Activated CD4-positive, alpha-beta memory T cell treated with anti-CD3 and anti-CD28 coated beads, Interleukin-2, amount 10 ng/mL, durations not matched to agents 7 days and 5 days (primary cell): ENCODE data around the gene SNAI1. TPM values are rescaled to one million over a fixed set of nuclear protein-coding genes. Genes with fewer than 3 reads are reported as not detected.
A peak's percentile ranks its signal among the peaks of the same experiment; 100 is the strongest.
"Not testable (repeated sequence)": the region's sequence is repeated elsewhere in the genome, so short reads cannot be mapped to it uniquely, and the experiment has no call there.

ENCODE experiments used
- CTCF ChIA-PET: fragments of 350-600 bp; sonication (Branson Sonifier 250); formaldehyde crosslinking; loops from one replicate; lab custom pipeline; 2021; ENCODE audit warnings: antibody characterized with exemption, inconsistent platforms; lab: Charles Lee
- POLR2A ChIA-PET: fragments of 350-600 bp; sonication (Branson Sonifier 250); formaldehyde crosslinking; loops from one replicate; lab custom pipeline; 2021; ENCODE audit warnings: antibody characterized with exemption; lab: Charles Lee
- DNase-seq: peaks from one replicate; pipeline ENCODE4 v3.0.0-alpha.2; 2020
- H3K27ac Mint-ChIP-seq: one replicate; pipeline ENCODE4 v1.8.0; 2021; ENCODE audit warnings: mild to moderate bottlenecking, mixed read lengths
- H3K27me3 Mint-ChIP-seq: one replicate; pipeline ENCODE4 v1.8.0; 2021; ENCODE audit warnings: mixed read lengths
- H3K36me3 Mint-ChIP-seq: one replicate; pipeline ENCODE4 v1.8.0; 2021; ENCODE audit warnings: low read depth, mixed read lengths
- H3K4me1 Mint-ChIP-seq: one replicate; pipeline ENCODE4 v1.8.0; 2021; ENCODE audit warnings: mixed read lengths
- H3K4me3 Mint-ChIP-seq: one replicate; pipeline ENCODE4 v1.8.0; 2021; ENCODE audit warnings: mild to moderate bottlenecking, mixed read lengths
- H3K9me3 Mint-ChIP-seq: one replicate; pipeline ENCODE4 v1.8.0; 2021; ENCODE audit warnings: mixed read lengths
- total RNA-seq, 2 experiments: library from RNA; stranded (reverse); gene quantifications; one replicate each; pipeline ENCODE4 v1.2.3, GENCODE V29; 2021

The SNAI1 gene
- total RNA-seq, 2 experiments from 2014 or later: 0.28 to 0.38 TPM

DNA sequence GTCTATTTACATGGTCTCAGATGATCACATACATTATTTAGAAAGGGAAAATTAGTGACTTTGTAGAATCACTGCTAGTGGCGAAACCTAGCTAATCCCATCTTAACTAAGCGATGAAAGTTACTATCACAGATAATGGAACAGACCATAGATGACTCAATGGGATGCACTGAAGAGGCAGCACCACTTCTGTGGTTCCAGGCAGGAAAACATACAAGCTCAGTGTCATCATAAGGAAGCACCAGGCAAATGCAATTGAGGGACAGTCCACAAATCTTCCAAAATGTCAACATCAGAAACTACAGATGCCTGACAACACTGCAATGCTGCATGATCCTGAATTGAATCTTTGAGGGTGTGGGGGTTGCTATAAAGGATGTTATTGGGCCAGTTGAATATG, 15.9 kb upstream of the SNAI1 start:
- CTCF ChIA-PET: interaction anchor here (1.0 kb wide), 1 partner anchor 105 kb away, joined by 5 read pairs; no protein-coding TSS in a partner anchor
- no peak overlapping the region for H3K27ac Mint-ChIP-seq

DNA sequence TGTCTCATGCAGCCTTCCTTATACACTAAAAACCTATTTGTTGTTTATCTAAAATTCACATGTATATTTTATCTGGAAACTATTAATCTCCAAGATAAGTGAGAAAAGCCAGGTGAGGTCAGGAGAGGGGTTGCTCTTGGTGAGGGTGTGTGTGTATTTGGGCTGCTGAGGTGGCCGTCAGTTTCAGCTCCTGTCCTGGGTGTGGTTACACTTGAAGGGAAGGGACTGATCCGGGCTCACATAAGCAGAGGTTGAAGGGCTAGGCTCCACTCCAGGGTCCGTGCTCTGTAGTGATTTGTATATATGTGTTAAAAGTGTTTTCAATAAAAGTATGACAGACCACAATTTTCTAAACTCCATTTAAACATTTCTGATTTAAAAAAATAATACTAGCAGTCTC, 13.5 kb upstream of the SNAI1 start:
- CTCF ChIA-PET: interaction anchor here (1.2 kb wide), 1 partner anchor 102 kb away, joined by 3 read pairs; no protein-coding TSS in a partner anchor
- no peak overlapping the region for H3K27ac Mint-ChIP-seq

More for the DNA sequence above, 15.9 kb upstream of the SNAI1 start:
- no peaks in the 10 kb centered on the region for H3K9me3 Mint-ChIP-seq
- no peak for DNase-seq
- no peaks in the 10 kb centered on the region for H3K27me3 Mint-ChIP-seq
- no peaks in the 10 kb centered on the region for H3K36me3 Mint-ChIP-seq
- H3K4me3 Mint-ChIP-seq: no peak overlapping the region
- POLR2A ChIA-PET: no interaction called here
- H3K4me1 Mint-ChIP-seq: no peaks in the 10 kb centered on the region

DNA sequence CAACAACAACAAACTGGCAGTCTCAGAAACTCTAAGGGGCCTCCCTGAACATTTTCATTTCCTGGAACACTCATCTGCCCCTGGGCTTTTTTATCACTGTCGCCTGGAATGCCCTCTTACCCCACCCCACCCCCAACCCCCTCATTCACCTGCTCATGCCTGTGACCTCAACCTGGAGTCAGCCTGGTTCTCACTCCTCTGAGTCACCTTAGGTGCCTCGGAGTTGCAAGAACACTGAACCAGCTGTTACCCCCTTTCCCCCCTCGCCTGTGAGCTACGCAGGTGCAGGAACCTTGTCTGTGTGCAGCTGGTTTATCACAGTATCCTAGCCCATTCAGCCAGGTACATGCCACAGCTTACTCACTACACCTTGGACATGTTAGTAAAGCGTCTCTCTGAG, 12.8 kb upstream of the SNAI1 start:
- no peak for DNase-seq
- Mint-ChIP-seq H3K36me3 (no peaks in the 10 kb centered on the region), H3K27me3 (no peaks in the 10 kb centered on the region), H3K9me3 (no peaks in the 10 kb centered on the region), H3K4me1 (no peaks in the 10 kb centered on the region), H3K27ac (no peak overlapping the region), H3K4me3 (no peak overlapping the region)
- ChIA-PET POLR2A (no interaction called here), CTCF (interaction anchor here (0.8 to 1.2 kb wide), 3 partner anchors 9 to 102 kb away, joined by 3 read pairs; no protein-coding TSS in a partner anchor)

More for the DNA sequence above, 13.5 kb upstream of the SNAI1 start:
- no peak for DNase-seq
- Mint-ChIP-seq H3K36me3 (no peaks in the 10 kb centered on the region), H3K9me3 (no peaks in the 10 kb centered on the region), H3K4me1 (no peaks in the 10 kb centered on the region), H3K4me3 (no peak overlapping the region), H3K27me3 (no peaks in the 10 kb centered on the region)
- POLR2A ChIA-PET: interaction anchor here (0.9 kb wide), 1 partner anchor 198 kb away, joined by 3 read pairs; no protein-coding TSS in a partner anchor

DNA sequence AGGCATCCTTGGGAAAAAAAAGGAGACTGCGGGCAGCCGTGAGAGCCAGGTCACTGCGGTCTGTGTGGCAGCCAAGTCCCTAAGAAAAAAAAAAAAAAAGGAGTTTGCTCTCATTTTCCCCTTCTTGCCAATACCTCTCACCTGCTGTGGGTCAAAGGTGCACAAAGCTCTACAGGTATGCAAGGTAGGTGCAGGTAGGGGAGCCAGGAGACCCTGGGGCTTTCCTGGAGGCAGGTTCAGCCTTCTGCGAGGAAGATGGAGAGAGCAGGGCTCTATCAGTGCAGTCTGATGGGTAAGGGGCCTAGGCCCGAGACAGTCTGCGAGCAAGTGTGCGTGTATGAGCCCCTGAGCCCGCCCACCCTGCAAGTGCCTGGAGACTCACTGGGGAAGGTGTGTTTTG, 12.3 kb upstream of the SNAI1 start:
- ChIA-PET POLR2A (no interaction called here), CTCF (interaction anchor here (0.8 to 0.9 kb wide), 2 partner anchors 9 to 22 kb away, joined by 3 read pairs; no protein-coding TSS in a partner anchor)
- H3K9me3 Mint-ChIP-seq: no peaks in the 10 kb centered on the region
- H3K27me3 Mint-ChIP-seq: no peaks in the 10 kb centered on the region
- no peaks in the 10 kb centered on the region for H3K36me3 Mint-ChIP-seq
- H3K27ac Mint-ChIP-seq: no peak overlapping the region
- DNase-seq: no peak
- no peaks in the 10 kb centered on the region for H3K4me1 Mint-ChIP-seq
- no peak overlapping the region for H3K4me3 Mint-ChIP-seq

- Mint-ChIP-seq H3K27me3 (no peaks in the 10 kb centered on the region), H3K4me1 (no peaks in the 10 kb centered on the region), H3K4me3 (no peak overlapping the region), H3K27ac (no peak overlapping the region), H3K9me3 (no peaks in the 10 kb centered on the region), H3K36me3 (no peaks in the 10 kb centered on the region)
- ChIA-PET POLR2A (interaction anchor here (0.6 kb wide), 1 partner anchor 193 kb away, joined by 3 read pairs; no protein-coding TSS in a partner anchor), CTCF (interaction anchor here (11.5 kb wide), 1 partner anchor 94 kb away, joined by 300 read pairs; no protein-coding TSS in a partner anchor)
- DNase-seq: no peak
These were observed 8.8 kb upstream of the SNAI1 start for GRCh38 chr20:49973981-49974380.

GRCh38 chr20:49976542-49976941, 6.2 kb upstream of the SNAI1 start:
- H3K36me3 Mint-ChIP-seq: no peaks in the 10 kb centered on the region
- no peak overlapping the region for H3K27ac Mint-ChIP-seq
- no peak overlapping the region for H3K4me3 Mint-ChIP-seq
- H3K9me3 Mint-ChIP-seq: no peaks in the 10 kb centered on the region
- peaks cover 18% of the 10 kb centered on the region for H3K27me3 Mint-ChIP-seq
- DNase-seq: no peak
- ChIA-PET CTCF (interaction anchor here (0.6 to 11.5 kb wide), 7 partner anchors 91 to 204 kb away, joined by 3 to 300 read pairs (median 4); no protein-coding TSS in a partner anchor), POLR2A (interaction anchor here (0.9 to 1.1 kb wide), 2 partner anchors 10 to 95 kb away, joined by 3 read pairs; no protein-coding TSS in a partner anchor)
- H3K4me1 Mint-ChIP-seq: peaks cover 6% of the 10 kb centered on the region

DNA sequence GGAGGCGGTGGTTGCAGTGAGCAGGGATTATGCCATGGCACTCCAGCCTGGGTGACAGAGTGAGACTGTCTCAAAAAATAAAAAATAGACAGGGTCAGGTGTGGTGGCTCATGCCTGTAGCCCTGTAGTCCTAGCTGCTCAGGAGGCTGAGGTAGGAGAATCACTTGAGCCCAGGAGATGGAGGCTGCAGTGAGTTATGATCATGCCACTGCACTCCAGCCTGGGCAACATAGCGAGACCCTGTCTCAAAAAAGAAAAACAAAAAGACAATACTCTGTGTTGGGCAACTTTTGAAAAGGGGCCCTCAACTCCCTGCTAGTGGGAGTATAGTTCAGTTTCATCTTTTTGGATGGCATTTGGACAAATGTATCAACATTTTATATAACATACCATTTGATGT, 5.0 kb upstream of the SNAI1 start:
- not testable (repeated sequence) for H3K27ac Mint-ChIP-seq, H3K36me3 Mint-ChIP-seq, H3K9me3 Mint-ChIP-seq, DNase-seq, H3K4me3 Mint-ChIP-seq
- Mint-ChIP-seq H3K27me3 (peaks cover 26% of the 10 kb centered on the region), H3K4me1 (peaks cover 12% of the 10 kb centered on the region)
- ChIA-PET CTCF (interaction anchor here (1.0 to 11.5 kb wide), 11 partner anchors 11 to 201 kb away, joined by 3 to 300 read pairs (median 8); partner anchors contain the start of gene RNF114), POLR2A (interaction anchor here (1.2 to 1.7 kb wide), 2 partner anchors 93 to 105 kb away, joined by 3 to 11 read pairs; no protein-coding TSS in a partner anchor)

DNA sequence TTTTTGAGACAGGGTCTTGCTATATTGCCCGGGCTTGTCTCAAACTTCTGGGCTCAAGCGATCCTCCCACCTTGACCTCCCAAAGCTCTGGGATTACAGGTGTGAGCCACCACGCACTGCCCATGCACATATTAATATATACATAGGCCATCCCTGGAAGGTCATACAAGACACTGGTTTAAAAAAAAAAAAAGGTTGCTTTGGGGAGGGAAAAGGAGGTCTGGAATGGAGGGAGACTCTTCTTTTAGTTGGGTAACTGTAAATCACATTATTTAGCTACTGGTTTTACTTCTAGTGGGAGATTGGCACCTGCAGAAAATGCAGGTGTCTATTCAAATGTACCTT, 4.1 kb upstream of the SNAI1 start:
- H3K27ac Mint-ChIP-seq: no peak overlapping the region
- H3K4me1 Mint-ChIP-seq: peaks cover 21% of the 10 kb centered on the region
- no peak overlapping the region for H3K4me3 Mint-ChIP-seq
- H3K9me3 Mint-ChIP-seq: no peaks in the 10 kb centered on the region
- ChIA-PET POLR2A (interaction anchor here (0.6 to 1.7 kb wide), 6 partner anchors 76 to 188 kb away, joined by 3 to 11 read pairs (median 4); no protein-coding TSS in a partner anchor), CTCF (interaction anchor here (0.7 to 11.5 kb wide), 38 partner anchors 10 to 513 kb away, joined by 3 to 300 read pairs (median 4); partner anchors contain the start of genes PEDS1 and RNF114)
- DNase-seq: no peak
- H3K27me3 Mint-ChIP-seq: peaks cover 26% of the 10 kb centered on the region
- H3K36me3 Mint-ChIP-seq: no peaks in the 10 kb centered on the region

- H3K27ac Mint-ChIP-seq: no peak overlapping the region
- H3K9me3 Mint-ChIP-seq: no peaks in the 10 kb centered on the region
- no peaks in the 10 kb centered on the region for H3K36me3 Mint-ChIP-seq
- POLR2A ChIA-PET: interaction anchor here (0.6 to 1.7 kb wide), 6 partner anchors 77 to 187 kb away, joined by 3 to 11 read pairs (median 4); no protein-coding TSS in a partner anchor
- no peak overlapping the region for H3K4me3 Mint-ChIP-seq
- peaks cover 26% of the 10 kb centered on the region for H3K4me1 Mint-ChIP-seq
- CTCF ChIA-PET: interaction anchor here (0.7 to 11.5 kb wide), 43 partner anchors 9 to 513 kb away, joined by 3 to 300 read pairs (median 4); partner anchors contain the start of gene PEDS1
- peaks cover 28% of the 10 kb centered on the region for H3K27me3 Mint-ChIP-seq
- peak; percentile 64 for DNase-seq
These were observed 3.5 kb upstream of the SNAI1 start for GRCh38 chr20:49979030-49979832.

DNA sequence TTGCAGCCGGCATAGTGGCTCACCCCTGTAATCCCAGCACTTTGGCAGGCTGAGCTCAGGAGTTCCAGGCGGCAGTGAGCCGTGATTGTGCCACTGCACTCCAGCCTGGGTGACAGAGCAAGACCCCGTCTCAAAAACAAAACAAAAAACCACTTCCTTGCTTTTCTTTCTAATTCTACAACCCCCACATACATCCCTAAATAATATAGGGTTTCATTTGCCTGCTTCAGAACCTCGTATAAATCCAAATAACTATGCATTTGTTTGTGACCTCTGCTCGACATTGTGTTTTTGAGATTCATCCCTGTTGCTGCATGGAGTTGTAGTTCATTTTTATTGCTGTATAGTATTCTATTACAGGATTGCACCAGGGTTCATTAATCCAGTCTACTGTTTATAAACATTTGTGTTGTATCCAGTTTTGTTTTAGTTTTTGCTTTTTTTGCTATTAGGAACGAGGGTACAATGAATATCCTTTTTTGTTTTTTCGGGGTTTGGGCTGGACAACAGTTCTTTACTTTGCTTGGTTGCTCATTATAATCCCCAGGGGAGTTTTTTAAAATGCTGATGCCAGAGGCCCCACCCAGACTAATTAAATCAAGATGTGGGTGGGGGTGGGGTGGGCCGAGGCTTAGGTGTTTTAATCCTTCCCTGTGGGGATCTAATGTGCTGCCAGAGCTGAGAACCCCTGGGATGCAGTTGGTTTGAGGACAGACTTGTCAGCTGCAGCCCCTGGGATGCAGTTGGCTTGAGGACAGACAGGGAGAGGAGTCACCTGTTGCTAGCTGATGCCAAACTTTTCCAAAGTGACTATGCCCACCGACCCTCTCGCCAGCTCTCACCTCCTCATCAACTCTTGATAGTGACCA, 2.4 kb upstream of the SNAI1 start:
- ChIA-PET POLR2A (interaction anchor here (1.7 kb wide), 1 partner anchor 103 kb away, joined by 4 read pairs; no protein-coding TSS in a partner anchor), CTCF (interaction anchor here (1.5 to 11.5 kb wide), 9 partner anchors 9 to 199 kb away, joined by 3 to 300 read pairs (median 17); no protein-coding TSS in a partner anchor)
- Mint-ChIP-seq H3K27ac (no peak overlapping the region), H3K4me1 (peaks cover 26% of the 10 kb centered on the region), H3K36me3 (no peaks in the 10 kb centered on the region), H3K9me3 (no peaks in the 10 kb centered on the region), H3K4me3 (no peak overlapping the region), H3K27me3 (peaks cover 28% of the 10 kb centered on the region)
- no peak for DNase-seq

DNA sequence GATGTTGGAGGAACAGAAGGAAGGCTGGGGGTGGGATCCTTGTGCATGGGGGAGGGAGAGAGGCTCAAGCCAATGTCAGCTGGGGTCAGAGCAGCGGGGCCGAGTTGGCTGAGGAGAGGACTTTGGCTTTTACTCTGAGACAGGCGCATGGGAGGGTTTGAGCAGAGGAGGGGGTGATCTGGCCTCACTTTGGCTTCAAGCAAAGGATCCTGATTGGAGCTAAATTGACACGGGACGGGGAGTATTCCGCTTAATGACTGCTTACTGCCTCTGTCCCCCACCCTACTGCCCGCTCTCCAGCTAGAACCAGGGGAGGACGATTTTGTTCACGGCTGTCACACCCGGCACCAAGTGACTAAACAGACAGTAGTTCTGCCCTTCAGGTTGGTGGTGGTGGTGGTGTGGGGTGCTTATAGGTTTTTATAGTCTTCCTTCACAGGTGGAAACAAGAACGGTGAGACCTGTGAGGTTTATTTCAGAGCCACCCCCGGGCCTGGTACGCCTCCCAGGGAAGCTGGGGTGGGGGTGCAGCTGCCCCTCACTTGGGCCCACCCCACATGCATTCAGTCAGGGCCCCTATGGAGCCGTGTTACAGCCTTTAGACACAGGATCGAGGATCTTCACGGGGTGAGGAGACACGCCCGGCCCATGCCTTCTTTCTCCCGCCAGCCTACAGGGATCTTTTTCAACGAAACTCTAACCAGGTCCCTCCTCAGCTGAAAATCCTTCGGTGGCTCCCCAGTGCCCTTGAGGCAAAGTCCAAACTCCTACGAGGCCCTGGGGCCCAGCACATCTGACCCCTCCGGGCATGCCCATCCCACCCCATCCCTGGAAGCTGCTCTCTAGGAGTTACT, 1.3 kb upstream of the SNAI1 start:
- POLR2A ChIA-PET: interaction anchor here (1.0 kb wide), 1 partner anchor 45 kb away, joined by 3 read pairs; the partner anchor contains the start of gene RNF114
- DNase-seq: no peak
- Mint-ChIP-seq H3K4me1 (peaks cover 26% of the 10 kb centered on the region), H3K9me3 (no peaks in the 10 kb centered on the region), H3K4me3 (peak overlapping the region; percentile 41), H3K36me3 (no peaks in the 10 kb centered on the region), H3K27me3 (peaks cover 28% of the 10 kb centered on the region), H3K27ac (no peak overlapping the region)
- CTCF ChIA-PET: interaction anchor here (1.0 to 11.5 kb wide), 9 partner anchors 10 to 201 kb away, joined by 3 to 300 read pairs (median 4); no protein-coding TSS in a partner anchor
